LNCAP (cell line): ENCODE results near the gene PEF1.

Source experiments
- CTCF ChIP-seq: fragments of 450-650 bp; IDR thresholded peaks from 2 replicates; pipeline ENCODE4 v1.5.1; 2017; ENCODE audit warnings: mild to moderate bottlenecking

PEF1 gene

GRCh38 chr1:31637915-31638673 lies 6.6 kb downstream of the PEF1 start:
- TF ChIP-seq CTCF, result no peak

- TF ChIP-seq CTCF, result peak; percentile 47
These were observed 11.6 kb downstream of the PEF1 start for GRCh38 chr1:31633117-31633516.

- TF ChIP-seq CTCF, result no peak
These were observed 12.0 kb downstream of the PEF1 start for GRCh38 chr1:31632649-31633048.

GRCh38 chr1:31628931-31629556 lies 15.6 kb downstream of the PEF1 start:
- TF ChIP-seq CTCF, result no peak

- TF ChIP-seq CTCF, result no peak
These were observed 16.6 kb downstream of the PEF1 start for GRCh38 chr1:31627930-31628559.

GRCh38 chr1:31627301-31627929 lies 17.3 kb downstream of the PEF1 start:
- TF ChIP-seq CTCF, result no peak
